Urothelium cell line (cell line): ENCODE measurements around the gene MRPL48.
"Not testable (repeated sequence)": the region's sequence is repeated elsewhere in the genome, so short reads cannot be mapped to it uniquely, and the experiment has no call there.

ENCODE experiments used
- DNase-seq: peaks from one replicate; pipeline ENCODE4 v3.0.0; 2011; ENCODE audit warnings: low spot score, mixed read lengths
- FAIRE-seq: peaks from 2 replicates; lab custom pipeline; 2011; peaks lifted over from hg19 to GRCh38; lab: Jason Lieb, UNC

The MRPL48 gene

GRCh38 chr11:73770811-73771210 lies 16.9 kb upstream of the MRPL48 start:
- DNase-seq, FAIRE-seq: not testable (repeated sequence)

- DNase-seq: peak; percentile 97
Observed at GRCh38 chr11:73779084-73779902, 8.4 kb upstream of the MRPL48 start.

DNA sequence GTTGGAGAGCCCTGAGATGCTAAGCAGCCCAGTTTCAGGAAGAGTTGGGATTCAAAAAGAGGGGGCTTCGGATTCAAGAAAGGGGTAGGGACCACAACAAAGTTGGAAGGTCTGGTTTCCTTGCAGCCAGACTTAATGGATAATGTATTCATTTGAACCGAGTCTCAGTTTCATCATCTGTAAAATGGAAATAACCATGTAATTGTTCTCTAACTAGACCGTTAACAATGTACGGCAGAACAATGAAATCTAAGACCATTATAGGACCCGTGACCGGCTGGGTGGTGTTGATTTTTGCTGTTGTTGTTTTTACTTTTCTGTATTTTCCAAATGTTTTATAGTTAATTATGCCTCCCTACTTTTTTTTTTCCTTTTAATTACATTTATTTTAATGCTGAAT lies 6.4 kb upstream of the MRPL48 start:
- no peak for DNase-seq
- FAIRE-seq: no peak

More at GRCh38 chr11:73779084-73779902, 8.4 kb upstream of the MRPL48 start:
- FAIRE-seq: peak; percentile 83

GRCh38 chr11:73783483-73784020 lies 4.1 kb upstream of the MRPL48 start:
- no peak for FAIRE-seq

DNA sequence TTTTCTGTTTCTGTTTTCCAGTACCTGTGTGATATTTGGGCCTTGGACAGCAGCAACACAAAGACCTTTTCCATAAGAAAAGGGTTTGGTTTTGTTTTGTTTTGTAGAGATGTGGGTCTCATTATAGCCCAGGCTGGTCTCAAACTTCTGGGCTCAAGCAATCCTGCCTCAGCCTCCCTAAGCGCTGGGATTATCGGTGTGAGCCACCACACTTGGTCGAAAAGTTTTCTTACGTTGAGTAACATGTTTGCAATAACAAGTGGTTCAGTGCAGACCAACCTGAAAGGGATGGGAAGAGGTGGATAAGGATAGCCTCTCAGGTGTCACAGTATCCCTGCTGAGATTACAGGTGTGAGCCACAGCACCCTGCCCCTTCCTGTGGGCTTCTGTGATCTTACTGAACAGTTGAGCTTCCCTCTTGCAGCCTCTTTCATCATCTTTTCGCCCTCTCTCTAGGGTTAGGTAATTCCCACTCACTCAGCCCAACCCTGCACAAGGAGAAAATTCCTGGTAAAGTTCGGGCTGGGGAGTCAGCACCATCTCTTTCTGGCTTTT lies 3.5 kb upstream of the MRPL48 start:
- FAIRE-seq: no peak
- DNase-seq: no peak

More at GRCh38 chr11:73783483-73784020, 4.1 kb upstream of the MRPL48 start:
- DNase-seq: no peak

DNA sequence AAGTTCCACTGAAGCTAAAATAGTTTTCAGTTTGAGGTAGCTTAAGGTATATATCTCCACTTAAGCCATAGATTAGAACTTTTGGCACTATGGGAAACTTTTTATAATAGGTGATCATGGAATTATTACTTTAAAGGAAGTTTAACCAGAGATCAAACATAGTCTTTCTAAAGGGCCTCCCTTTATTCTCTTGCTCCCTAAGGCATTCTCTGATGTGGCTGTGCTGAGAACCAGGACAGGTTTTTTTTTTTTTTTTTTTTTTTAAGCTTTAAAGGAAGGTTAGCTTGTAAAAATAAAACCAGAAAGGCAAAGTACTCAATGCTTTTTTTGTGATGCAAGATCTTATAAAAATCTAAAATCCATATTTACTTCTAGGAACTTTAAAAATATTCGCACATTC lies 2.9 kb upstream of the MRPL48 start:
- DNase-seq (no peak), FAIRE-seq (no peak)

DNA sequence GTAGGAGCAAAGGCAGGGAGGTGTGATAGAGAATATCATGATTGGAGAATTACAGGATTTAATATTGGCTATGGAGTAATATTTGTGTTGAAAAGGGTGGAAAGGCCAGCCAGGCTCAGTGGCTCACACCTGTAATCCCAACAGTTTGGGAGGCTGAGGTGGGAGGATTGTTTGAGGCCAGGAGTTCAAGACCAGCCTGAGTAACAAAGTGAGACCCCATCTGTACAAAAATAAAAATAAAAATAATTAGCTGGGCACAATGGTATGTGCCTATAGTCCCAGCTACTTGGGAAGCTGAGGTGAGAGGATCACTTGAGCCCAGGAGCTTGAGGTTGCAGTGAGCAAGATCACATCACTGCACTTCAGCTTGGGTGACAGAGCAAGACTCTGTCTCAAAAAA lies 2.2 kb upstream of the MRPL48 start:
- not testable (repeated sequence) for FAIRE-seq, DNase-seq

GRCh38 chr11:73787051-73787642 lies 527 bp upstream of the MRPL48 start:
- no peak for FAIRE-seq
- no peak for DNase-seq

GRCh38 chr11:73789279-73789670 lies 1.6 kb downstream of the MRPL48 start:
- FAIRE-seq (no peak), DNase-seq (no peak)

DNA sequence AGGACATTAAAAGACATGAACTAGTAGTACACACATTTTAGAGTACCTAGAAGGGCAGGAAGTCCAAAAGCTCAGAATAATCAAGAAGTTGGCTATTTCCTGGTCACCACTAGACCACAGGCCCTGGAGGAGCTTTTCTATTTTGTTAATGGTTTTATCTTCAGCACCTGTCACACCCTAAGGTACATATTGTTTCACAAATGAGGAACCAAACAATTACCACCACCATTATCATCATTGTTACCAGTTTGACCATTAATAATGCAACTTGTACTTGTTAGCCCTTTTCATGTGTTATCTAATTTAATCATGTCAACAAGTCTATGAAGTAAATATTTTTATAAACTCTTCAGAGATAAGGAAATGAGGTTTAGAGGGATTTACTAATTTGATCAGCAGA lies 4.9 kb downstream of the MRPL48 start:
- no peak for DNase-seq
- no peak for FAIRE-seq

- no peak for DNase-seq
- FAIRE-seq: no peak
Observed at GRCh38 chr11:73795925-73796632, 8.4 kb downstream of the MRPL48 start.

DNA sequence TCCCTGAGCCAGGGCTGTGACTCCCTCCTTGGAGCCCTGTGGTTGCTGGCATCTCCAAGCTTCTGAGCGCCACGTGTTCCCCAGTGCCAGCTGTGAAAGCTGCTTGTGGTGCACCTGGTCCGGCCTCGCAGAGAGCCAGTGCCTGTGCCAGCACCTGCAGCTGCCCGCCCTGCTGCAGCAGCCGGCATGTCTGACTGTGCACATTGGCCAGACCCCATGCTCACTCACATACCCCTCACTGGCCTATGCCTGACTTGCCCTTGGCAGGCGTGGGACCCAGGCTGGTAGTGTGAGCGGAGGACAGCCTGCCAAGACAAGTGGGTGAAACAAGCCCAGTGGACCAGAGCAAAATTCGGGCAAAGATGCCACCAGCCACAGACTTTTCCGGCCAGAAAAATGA lies 9.8 kb downstream of the MRPL48 start:
- DNase-seq: no peak
- no peak for FAIRE-seq

DNA sequence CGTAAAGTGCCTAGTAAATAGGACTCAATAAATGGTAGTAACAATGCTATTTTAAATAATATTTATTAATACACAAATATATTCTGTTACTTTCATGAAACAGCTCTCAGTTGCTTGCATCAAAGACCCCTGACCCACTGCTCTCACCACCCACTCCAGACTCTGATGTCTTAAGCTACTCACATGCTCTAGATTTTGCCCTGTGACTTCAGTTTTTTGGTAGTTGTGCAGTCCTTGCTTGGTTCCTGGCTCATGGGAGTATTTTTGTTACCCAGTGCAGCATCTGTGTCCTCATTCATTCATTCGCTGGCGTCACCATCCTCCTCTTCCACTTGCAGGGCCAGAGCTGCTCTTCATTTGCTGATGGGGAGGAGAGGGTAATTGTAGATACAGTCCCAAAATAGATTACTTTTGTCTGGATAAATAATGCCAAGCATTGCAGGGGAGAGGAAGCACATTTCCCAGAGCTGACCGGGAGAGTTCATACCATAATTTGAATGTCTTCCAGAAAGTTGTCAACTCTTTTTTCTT lies 12.7 kb downstream of the MRPL48 start:
- no peak for DNase-seq
- no peak for FAIRE-seq

DNA sequence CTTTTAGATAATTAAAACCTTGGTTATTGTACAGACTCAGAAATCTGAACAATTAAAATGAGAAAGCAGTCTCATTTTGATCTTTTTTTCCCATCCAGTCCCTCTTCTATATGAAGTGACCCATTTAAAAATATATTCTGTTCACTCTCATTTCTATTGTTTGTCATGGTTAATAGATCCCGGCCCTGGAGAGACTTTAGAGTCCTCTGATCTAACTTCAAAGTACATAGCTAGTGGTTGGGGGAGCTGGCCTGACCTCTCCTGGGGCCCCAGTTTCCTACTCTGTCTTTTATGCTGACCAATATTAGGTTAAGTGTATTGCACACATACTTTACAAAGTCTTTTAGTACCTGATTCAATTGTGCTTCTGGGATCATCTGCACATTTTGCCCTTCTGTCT lies 13.5 kb downstream of the MRPL48 start:
- FAIRE-seq (no peak), DNase-seq (no peak)

DNA sequence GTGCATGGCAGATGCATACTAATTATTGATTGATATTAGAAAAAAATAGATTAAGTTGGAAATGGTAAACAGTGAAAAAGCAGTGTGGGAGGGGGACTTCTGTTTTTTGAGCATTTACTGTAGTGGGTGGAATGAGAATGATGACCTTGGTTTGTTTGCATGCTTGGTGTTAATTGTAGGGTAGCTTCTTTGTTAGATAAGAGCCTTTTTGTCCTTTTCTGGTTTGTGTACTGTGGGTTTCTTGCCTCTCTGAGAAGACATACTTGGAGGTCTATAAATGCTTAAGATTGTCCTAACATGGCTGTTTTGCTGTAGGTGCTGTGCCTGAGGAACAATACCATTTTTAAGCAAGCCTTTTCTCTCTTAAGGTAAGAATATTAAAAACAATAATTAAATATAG lies 17.0 kb downstream of the MRPL48 start:
- DNase-seq (no peak), FAIRE-seq (no peak)

DNA sequence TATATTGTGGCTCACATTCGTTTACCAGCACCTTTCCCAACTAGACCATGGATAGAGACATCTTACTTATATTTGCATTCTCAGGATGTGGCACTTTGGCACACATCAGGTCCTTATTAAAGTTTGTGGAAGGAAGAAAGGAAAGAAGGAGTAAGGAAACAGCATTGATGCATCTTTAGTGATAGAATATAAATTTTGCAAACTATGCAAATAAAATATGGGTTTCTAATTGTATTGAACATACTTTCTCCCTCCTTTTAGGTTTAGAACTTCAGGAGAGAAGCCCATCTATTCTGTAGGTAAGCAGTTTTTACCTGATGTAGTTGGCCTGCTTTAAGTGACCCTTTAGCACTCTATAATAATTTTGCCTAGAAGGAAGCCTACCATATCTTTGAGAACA lies 20.4 kb downstream of the MRPL48 start:
- DNase-seq (no peak), FAIRE-seq (no peak)

DNA sequence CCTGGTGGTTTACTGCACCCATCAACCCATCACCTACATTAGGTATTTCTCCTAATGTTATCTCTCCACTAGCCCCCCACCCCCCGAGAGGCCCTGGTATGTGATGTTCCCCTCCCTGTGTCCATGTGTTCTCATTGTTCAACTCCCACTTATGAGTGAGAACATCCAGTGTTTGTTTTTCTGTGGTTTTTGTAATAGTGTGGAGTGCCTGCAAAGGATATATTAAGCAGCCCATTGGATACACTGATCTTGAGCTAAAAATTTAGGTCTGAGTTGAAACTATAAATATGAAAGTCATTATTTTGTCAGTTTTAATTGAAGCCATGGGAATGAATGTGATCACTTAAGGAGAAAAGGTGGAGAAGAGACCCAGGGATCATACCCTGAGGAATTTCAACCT lies 23.0 kb downstream of the MRPL48 start:
- FAIRE-seq (no peak), DNase-seq (no peak)

DNA sequence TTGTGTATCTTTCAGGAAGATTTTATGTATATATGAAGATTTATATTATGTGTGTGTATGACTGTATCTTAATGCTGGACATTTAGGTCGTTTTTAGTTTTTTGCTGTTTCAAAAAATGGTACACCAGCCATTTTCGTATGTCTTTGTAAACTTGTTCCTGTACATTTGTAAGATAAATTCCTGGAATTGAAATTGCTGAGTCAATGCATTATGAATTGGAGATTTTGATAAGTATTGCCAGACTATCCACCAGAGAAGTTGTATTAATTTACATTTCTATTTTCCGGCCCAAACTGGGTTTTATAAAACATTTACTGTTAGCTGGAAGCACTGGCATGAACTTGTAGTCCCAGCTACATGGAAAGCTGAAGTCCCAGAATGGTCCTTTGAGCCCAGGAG lies 24.6 kb downstream of the MRPL48 start:
- DNase-seq (no peak), FAIRE-seq (no peak)

DNA sequence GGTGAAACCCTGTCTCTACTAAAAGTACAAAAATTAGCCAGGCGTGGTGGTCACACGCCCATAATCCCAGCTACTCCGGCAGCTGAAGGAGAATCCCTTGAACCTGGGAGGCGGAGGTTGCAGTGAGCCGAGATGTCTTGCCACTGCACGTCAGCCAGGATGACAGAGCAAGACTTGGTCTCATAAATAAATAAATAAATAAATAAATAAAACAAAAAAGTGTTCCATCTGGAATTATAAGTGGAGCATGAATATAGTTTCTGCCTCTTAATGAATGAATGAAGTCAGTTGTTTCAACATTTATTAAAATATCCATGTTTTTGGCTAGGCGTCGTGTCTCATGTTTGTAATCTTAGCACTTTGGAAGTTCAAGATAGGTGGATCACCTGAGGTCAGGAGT lies 27.1 kb downstream of the MRPL48 start:
- no peak for DNase-seq
- FAIRE-seq: no peak

GRCh38 chr11:73818846-73819245 lies 31.2 kb downstream of the MRPL48 start:
- no peak for DNase-seq
- FAIRE-seq: no peak

GRCh38 chr11:73830261-73830660 lies 42.6 kb downstream of the MRPL48 start:
- FAIRE-seq (no peak), DNase-seq (no peak)
